Activated B cell treated with CpG ODN at 0.5 μM for 24 hours (primary cell): Measurements from ENCODE around the gene STIM1. TPM values are rescaled to one million over a fixed set of nuclear protein-coding genes. Genes with fewer than 3 reads are reported as not detected.
"Not testable (repeated sequence)": the region's sequence is repeated elsewhere in the genome, so short reads cannot be mapped to it uniquely, and the experiment has no call there.

Experiments used
- ATAC-seq: fragments of 200-7000 bp; cut with Tn5 transposase; one replicate; pipeline ENCODE4 v1.10.0; 2021; ENCODE audit warnings: low read depth, mild to moderate bottlenecking, moderate library complexity
- CTCF ChIA-PET: fragments of 350-600 bp; sonication (Branson Sonifier 250); formaldehyde crosslinking; loops from one replicate; lab custom pipeline; 2021; ENCODE audit warnings: antibody characterized with exemption; lab: Charles Lee
- POLR2A ChIA-PET: fragments of 350-600 bp; sonication (Branson Sonifier 250); formaldehyde crosslinking; loops from one replicate; lab custom pipeline; 2021; ENCODE audit warnings: antibody characterized with exemption; lab: Charles Lee
- DNase-seq: peaks from one replicate; pipeline ENCODE4 v3.0.0; 2022
- H3K27ac Mint-ChIP-seq: one replicate; pipeline ENCODE4 v1.8.0; 2020; ENCODE audit warnings: mixed read lengths
- H3K27me3 Mint-ChIP-seq: one replicate; pipeline ENCODE4 v1.8.0; 2021; ENCODE audit warnings: mixed read lengths
- H3K36me3 Mint-ChIP-seq: one replicate; pipeline ENCODE4 v1.8.0; 2021; ENCODE audit warnings: low read depth, mixed read lengths
- H3K4me1 Mint-ChIP-seq: one replicate; pipeline ENCODE4 v1.8.0; 2021; ENCODE audit warnings: mixed read lengths
- H3K4me3 Mint-ChIP-seq: one replicate; pipeline ENCODE4 v1.8.0; 2020; ENCODE audit warnings: mild to moderate bottlenecking, mixed read lengths
- H3K9me3 Mint-ChIP-seq: one replicate; pipeline ENCODE4 v1.8.0; 2020; ENCODE audit warnings: mixed read lengths
- CTCF ChIP-seq: fragments of 200-600 bp; IDR thresholded peaks from one replicate; pipeline ENCODE4 v1.8.0; 2022; ENCODE audit warnings: antibody characterized with exemption, mild to moderate bottlenecking
- intact Hi-C: fragments of 100-400 bp; cut with micrococcal nuclease; formaldehyde crosslinking; loops from one replicate; pipeline ENCODE4 v1.15.1; 2024
- total RNA-seq: library from RNA; stranded (reverse); gene quantifications from 2 replicates; pipeline ENCODE4 v1.2.3, GENCODE V29; 2022

Gene STIM1
- total RNA-seq, 1 donor from 2014 or later: 38.4 TPM

DNA sequence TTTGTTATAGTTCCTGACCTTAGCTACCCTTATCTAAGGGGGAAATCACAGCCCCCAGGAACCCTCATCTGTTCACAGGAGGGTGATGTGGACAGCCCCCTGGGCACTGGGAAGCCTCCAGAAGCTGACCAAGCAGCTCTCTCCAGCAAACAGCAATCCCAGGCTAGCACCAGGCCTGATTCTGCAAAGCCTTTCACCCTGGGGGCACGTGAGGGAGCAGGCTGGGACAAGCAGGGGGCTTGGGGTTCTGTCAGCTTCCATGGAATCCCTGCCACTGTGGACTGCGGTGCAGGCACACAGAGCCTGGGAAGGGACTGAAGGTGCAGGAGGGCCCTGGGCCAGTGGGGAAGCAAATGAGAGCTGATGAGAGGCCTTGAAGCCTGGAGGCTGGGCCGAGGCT lies 45.0 kb upstream of the STIM1 start:
- ATAC-seq (no peak), DNase-seq (no peak)
- CTCF ChIA-PET: interaction anchor here (1.2 to 4.2 kb wide), 2 partner anchors 29 to 262 kb away, joined by 5 to 36 read pairs; partner anchors contain the start of gene RHOG
- intact Hi-C loops: no loop called here
- Mint-ChIP-seq H3K4me3 (no peak overlapping the region), H3K27ac (no peak overlapping the region), H3K4me1 (peaks cover 13% of the 10 kb centered on the region), H3K9me3 (no peaks in the 10 kb centered on the region), H3K27me3 (no peaks in the 10 kb centered on the region), H3K36me3 (peaks cover 5% of the 10 kb centered on the region)
- no peak for TF ChIP-seq CTCF
- POLR2A ChIA-PET: interaction anchor here (1.7 to 7.4 kb wide), 2 partner anchors 15 to 30 kb away, joined by 6 to 46 read pairs; partner anchors contain the start of gene RHOG

DNA sequence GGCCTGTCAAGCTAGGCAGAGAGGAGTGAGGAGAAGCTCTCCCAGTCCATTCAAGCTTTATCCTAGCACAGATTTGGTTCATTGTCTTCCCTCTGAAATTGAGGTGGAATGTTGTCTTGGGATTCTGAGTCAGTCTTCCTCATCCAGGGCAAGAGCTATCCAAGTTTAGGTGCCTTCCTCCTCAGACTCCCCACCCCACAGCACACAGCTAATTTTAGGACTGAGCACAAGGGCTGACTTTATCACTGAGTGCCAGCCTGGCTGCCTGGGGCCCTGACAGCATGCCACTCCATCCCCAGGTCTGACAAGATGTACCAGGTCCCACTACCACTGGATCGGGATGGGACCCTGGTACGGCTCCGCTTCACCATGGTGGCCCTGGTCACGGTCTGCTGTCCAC lies 44.5 kb upstream of the STIM1 start:
- peaks cover 5% of the 10 kb centered on the region for H3K36me3 Mint-ChIP-seq
- H3K27me3 Mint-ChIP-seq: no peaks in the 10 kb centered on the region
- ChIA-PET CTCF (interaction anchor here (1.2 to 4.2 kb wide), 2 partner anchors 29 to 262 kb away, joined by 5 to 36 read pairs; partner anchors contain the start of gene RHOG), POLR2A (interaction anchor here (7.4 kb wide), 1 partner anchor 29 kb away, joined by 46 read pairs; the partner anchor contains the start of gene RHOG)
- TF ChIP-seq CTCF: no peak
- no peak overlapping the region for H3K4me3 Mint-ChIP-seq
- no peak overlapping the region for H3K27ac Mint-ChIP-seq
- ATAC-seq: no peak
- no peaks in the 10 kb centered on the region for H3K9me3 Mint-ChIP-seq
- intact Hi-C loops: no loop called here
- no peak for DNase-seq
- peaks cover 13% of the 10 kb centered on the region for H3K4me1 Mint-ChIP-seq

- H3K27me3 Mint-ChIP-seq, H3K27ac Mint-ChIP-seq, H3K4me1 Mint-ChIP-seq, ATAC-seq, H3K4me3 Mint-ChIP-seq, DNase-seq, H3K36me3 Mint-ChIP-seq, H3K9me3 Mint-ChIP-seq, intact Hi-C loops: not testable (repeated sequence)
- ChIA-PET CTCF (interaction anchor here (0.6 to 1.6 kb wide), 2 partner anchors 35 to 299 kb away, joined by 3 to 4 read pairs; no protein-coding TSS in a partner anchor), POLR2A (interaction anchor here (0.7 kb wide), 1 partner anchor 23 kb away, joined by 3 read pairs; no protein-coding TSS in a partner anchor)
Observed at GRCh38 chr11:3814832-3815231, 40.6 kb upstream of the STIM1 start.

- H3K36me3 Mint-ChIP-seq: no peaks in the 10 kb centered on the region
Observed at GRCh38 chr11:3815845-3816244, 39.6 kb upstream of the STIM1 start.

DNA sequence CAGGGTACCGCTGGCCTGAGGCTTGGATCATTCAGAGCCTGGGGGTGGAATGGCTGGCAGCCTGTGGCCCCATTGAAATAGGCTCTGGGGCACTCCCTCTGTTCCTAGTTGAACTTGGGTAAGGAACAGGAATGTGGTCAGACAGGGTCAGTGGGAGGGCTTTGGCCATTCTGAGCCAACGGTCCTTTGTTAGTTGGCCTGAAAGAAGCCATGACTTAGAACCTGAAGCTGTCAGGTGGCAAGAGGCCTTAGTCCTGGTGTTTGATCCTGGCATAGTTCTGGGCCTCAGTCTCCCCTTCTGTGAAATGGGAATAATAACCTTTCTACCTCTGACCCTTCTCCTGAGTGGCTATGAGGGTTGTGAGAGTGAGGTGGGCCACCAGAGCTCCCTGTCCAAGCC lies 38.8 kb upstream of the STIM1 start:
- Mint-ChIP-seq H3K27ac (no peak overlapping the region), H3K9me3 (no peaks in the 10 kb centered on the region), H3K4me3 (no peak overlapping the region), H3K27me3 (no peaks in the 10 kb centered on the region), H3K4me1 (no peaks in the 10 kb centered on the region), H3K36me3 (no peaks in the 10 kb centered on the region)
- no peak for ATAC-seq
- no peak for DNase-seq
- intact Hi-C loops: no loop called here
- TF ChIP-seq CTCF: no peak
- ChIA-PET CTCF (no interaction called here), POLR2A (no interaction called here)

More at GRCh38 chr11:3815845-3816244, 39.6 kb upstream of the STIM1 start:
- no peaks in the 10 kb centered on the region for H3K4me1 Mint-ChIP-seq
- no peaks in the 10 kb centered on the region for H3K27me3 Mint-ChIP-seq
- ATAC-seq (no peak), DNase-seq (no peak)
- ChIA-PET CTCF (no interaction called here), POLR2A (interaction anchor here (0.7 kb wide), 1 partner anchor 22 kb away, joined by 3 read pairs; no protein-coding TSS in a partner anchor)
- no peak overlapping the region for H3K27ac Mint-ChIP-seq
- H3K4me3 Mint-ChIP-seq: no peak overlapping the region
- TF ChIP-seq CTCF: no peak
- H3K9me3 Mint-ChIP-seq: no peaks in the 10 kb centered on the region
- intact Hi-C loops: no loop called here
